AG04450 (cell line): Measurements from ENCODE around the gene LRTM1. TPM values are rescaled to one million over a fixed set of nuclear protein-coding genes. Genes with fewer than 3 reads are reported as not detected.

Experiments used
- CTCF ChIA-PET: fragments of 300-600, 350-600 bp; formaldehyde crosslinking; extraction: SDS; loops from one replicate; lab custom pipeline; 2022; ENCODE audit warnings: antibody characterized with exemption, inconsistent platforms; lab: Charles Lee
- POLR2A ChIA-PET: fragments of 350-600 bp; formaldehyde crosslinking; extraction: SDS; loops from one replicate; lab custom pipeline; 2021; ENCODE audit warnings: antibody characterized with exemption, inconsistent platforms; lab: Yijun Ruan, JAX
- DNase-seq: peaks from one replicate; pipeline ENCODE4 v3.0.0-alpha.2; 2011; ENCODE audit warnings: low read depth, low spot score
- H3K27ac ChIP-seq: one replicate; pipeline ENCODE4 v1.5.1; 2012; ENCODE audit warnings: low read depth, low read length, control low read depth
- H3K27me3 ChIP-seq: one replicate; pipeline ENCODE4 v1.6.0; 2012; ENCODE audit warnings: low read length; ENCODE audit not compliant: control insufficient read depth, insufficient read depth
- H3K4me3 ChIP-seq: 2 replicates; pipeline ENCODE4 v1.5.1; 2011; ENCODE audit warnings: mild to moderate bottlenecking, low read depth, low read length, control low read depth
- H3K9me3 ChIP-seq: 2 replicates; pipeline ENCODE4 v1.5.1; 2012; ENCODE audit warnings: low read length; ENCODE audit not compliant: control insufficient read depth, insufficient read depth
- CTCF ChIP-seq: IDR thresholded peaks from 2 replicates; pipeline ENCODE4 v1.5.1; 2011; ENCODE audit warnings: low read depth, low read length, control low read depth, inconsistent platforms
- polyA plus RNA-seq: library from polyadenylated mRNA; depleted of rRNA; stranded (reverse); fragments of >200 nt; gene quantifications from 2 replicates; pipeline ENCODE4 v1.2.3, GENCODE V29; 2011

LRTM1 gene
- polyA plus RNA-seq, 1 experiment: not detected

GRCh38 chr3:54949491-54950044 is 21.7 kb upstream of the LRTM1 start:
- H3K27ac ChIP-seq: no peak overlapping the region
- CTCF ChIA-PET: interaction anchor here (1.1 to 1.4 kb wide), 2 partner anchors 16 to 58 kb away, joined by 3 to 5 read pairs; no protein-coding TSS in a partner anchor
- TF ChIP-seq CTCF: no peak
- no peak for DNase-seq
- no peaks in the 10 kb centered on the region for H3K9me3 ChIP-seq
- no peak overlapping the region for H3K4me3 ChIP-seq
- no peaks in the 10 kb centered on the region for H3K27me3 ChIP-seq
- POLR2A ChIA-PET: no interaction called here

GRCh38 chr3:54941690-54942362 is 14.0 kb upstream of the LRTM1 start:
- TF ChIP-seq CTCF: no peak
- no peaks in the 10 kb centered on the region for H3K9me3 ChIP-seq
- no peak for DNase-seq
- ChIA-PET POLR2A (no interaction called here), CTCF (no interaction called here)
- no peak overlapping the region for H3K4me3 ChIP-seq
- H3K27ac ChIP-seq: no peak overlapping the region
- H3K27me3 ChIP-seq: no peaks in the 10 kb centered on the region

GRCh38 chr3:54940971-54941370 is 13.1 kb upstream of the LRTM1 start:
- Histone ChIP-seq H3K27me3 (peaks cover 4% of the 10 kb centered on the region), H3K27ac (no peak overlapping the region), H3K4me3 (no peak overlapping the region), H3K9me3 (no peaks in the 10 kb centered on the region)
- TF ChIP-seq CTCF: no peak
- CTCF ChIA-PET: no interaction called here
- POLR2A ChIA-PET: no interaction called here
- DNase-seq: no peak

GRCh38 chr3:54939557-54940300 is 11.9 kb upstream of the LRTM1 start:
- ChIA-PET CTCF (no interaction called here), POLR2A (no interaction called here)
- H3K9me3 ChIP-seq: no peaks in the 10 kb centered on the region
- H3K4me3 ChIP-seq: no peak overlapping the region
- H3K27ac ChIP-seq: no peak overlapping the region
- TF ChIP-seq CTCF: no peak
- peaks cover 4% of the 10 kb centered on the region for H3K27me3 ChIP-seq
- no peak for DNase-seq

- POLR2A ChIA-PET: interaction anchor here (0.6 kb wide), 1 partner anchor 18 kb away, joined by 3 read pairs; no protein-coding TSS in a partner anchor
- CTCF ChIA-PET: no interaction called here
- TF ChIP-seq CTCF: no peak
- DNase-seq: no peak
- Histone ChIP-seq H3K9me3 (no peaks in the 10 kb centered on the region), H3K27me3 (peaks cover 4% of the 10 kb centered on the region), H3K4me3 (no peak overlapping the region), H3K27ac (no peak overlapping the region)
These were observed 8.7 kb upstream of the LRTM1 start for GRCh38 chr3:54936561-54936960.
